Stimulated activated CD4-positive, alpha-beta T cell treated with anti-CD3 and anti-CD28 coated beads, Interleukin-1b, Interleukin-23, amount 100 ng/mL, for 1 hour (primary cell): ENCODE data around the gene GRHL1.
"Not testable (repeated sequence)": the region's sequence is repeated elsewhere in the genome, so short reads cannot be mapped to it uniquely, and the experiment has no call there.

Source experiments
- DNase-seq, 2 donors: peaks; one replicate each; pipeline ENCODE4 v3.0.0-alpha.2; 2020; ENCODE audit warnings: low read depth in 2 of 2

Gene GRHL1

GRCh38 chr2:10009811-10010781, 58.6 kb downstream of the GRHL1 start:
- DNase-seq = no peak

GRCh38 chr2:10010861-10011605, 59.5 kb downstream of the GRHL1 start:
- not testable (repeated sequence) for DNase-seq

GRCh38 chr2:10011606-10012325, 60.3 kb downstream of the GRHL1 start:
- DNase-seq = not testable (repeated sequence)

GRCh38 chr2:10012366-10012962, 61.0 kb downstream of the GRHL1 start:
- not testable (repeated sequence) for DNase-seq

- no peak for DNase-seq
Measured at GRCh38 chr2:10012963-10013461, 61.5 kb downstream of the GRHL1 start.

- DNase-seq = not testable (repeated sequence)
Measured at GRCh38 chr2:10013651-10014417, 62.3 kb downstream of the GRHL1 start.

GRCh38 chr2:10014418-10015190, 63.1 kb downstream of the GRHL1 start:
- no peak for DNase-seq

- not testable (repeated sequence) for DNase-seq
Measured at GRCh38 chr2:10015376-10015989, 64.0 kb downstream of the GRHL1 start.

- no peak for DNase-seq
Measured at GRCh38 chr2:10016001-10016801, 64.7 kb downstream of the GRHL1 start.

GRCh38 chr2:10016802-10017258, 65.3 kb downstream of the GRHL1 start:
- no peak for DNase-seq

- no peak for DNase-seq
Measured at GRCh38 chr2:10017313-10017941, 65.9 kb downstream of the GRHL1 start.

GRCh38 chr2:10019174-10019573, 67.7 kb downstream of the GRHL1 start:
- no peak for DNase-seq

- DNase-seq = no peak
Measured at GRCh38 chr2:10019602-10020400, 68.3 kb downstream of the GRHL1 start.

- no peak for DNase-seq
Measured at GRCh38 chr2:10022041-10022421, 70.5 kb downstream of the GRHL1 start.

GRCh38 chr2:10022445-10022844, 71.0 kb downstream of the GRHL1 start:
- DNase-seq = no peak

GRCh38 chr2:10022966-10023662, 71.6 kb downstream of the GRHL1 start:
- no peak for DNase-seq
